Stimulated activated CD4-positive, alpha-beta T cell treated with anti-CD3 and anti-CD28 coated beads, TNF-alpha, amount 100 ng/mL, for 4 hours (primary cell): ENCODE data around the gene ASTN1.

Experiments used
- DNase-seq, 3 experiments: peaks; one replicate each; pipeline ENCODE4 v3.0.0-alpha.2; 2020; ENCODE audit warnings: low read depth in 3 of 3

The ASTN1 gene

DNA sequence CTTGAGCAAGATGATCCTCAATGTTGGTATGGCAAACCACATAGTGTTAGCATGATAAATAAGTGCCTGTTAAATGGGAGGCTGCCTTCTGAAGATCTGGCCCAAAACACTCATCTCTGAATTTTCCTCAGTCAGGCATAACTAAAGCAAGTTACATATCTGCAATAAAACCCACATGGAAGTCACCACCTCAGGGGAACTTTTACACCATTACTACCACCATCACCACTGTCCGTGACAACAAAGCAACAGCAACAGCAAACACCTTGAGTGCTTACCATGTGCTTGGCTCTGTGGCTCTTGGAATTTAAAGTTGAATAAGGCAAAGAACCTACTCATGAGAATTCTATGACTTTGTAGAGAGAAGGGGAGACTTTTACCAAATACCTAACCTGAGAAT, 233.0 kb downstream of the ASTN1 start:
- DNase-seq = no peak

GRCh38 chr1:176926330-176927086, 238.0 kb downstream of the ASTN1 start:
- no peak for DNase-seq

DNA sequence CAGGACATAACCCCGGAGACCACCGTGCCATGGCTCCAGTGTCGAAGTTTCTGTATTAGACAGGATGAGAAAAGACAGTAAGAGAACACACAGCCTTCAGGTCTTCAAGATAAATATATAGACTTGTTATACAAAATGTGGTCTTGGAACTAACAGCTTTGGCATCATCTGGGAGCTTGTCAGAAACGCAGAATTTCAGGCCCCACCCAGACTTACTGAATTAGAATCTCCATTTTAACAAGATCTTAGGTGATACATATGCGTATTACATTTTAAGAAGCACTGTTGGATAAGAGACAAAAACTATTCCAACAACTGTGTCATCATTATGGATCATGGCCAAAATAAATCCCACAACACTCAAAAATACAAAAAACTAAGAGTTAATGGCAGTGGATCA, 239.3 kb downstream of the ASTN1 start:
- DNase-seq = no peak

- no peak for DNase-seq
These were observed 241.2 kb downstream of the ASTN1 start for GRCh38 chr1:176923283-176923682.

DNA sequence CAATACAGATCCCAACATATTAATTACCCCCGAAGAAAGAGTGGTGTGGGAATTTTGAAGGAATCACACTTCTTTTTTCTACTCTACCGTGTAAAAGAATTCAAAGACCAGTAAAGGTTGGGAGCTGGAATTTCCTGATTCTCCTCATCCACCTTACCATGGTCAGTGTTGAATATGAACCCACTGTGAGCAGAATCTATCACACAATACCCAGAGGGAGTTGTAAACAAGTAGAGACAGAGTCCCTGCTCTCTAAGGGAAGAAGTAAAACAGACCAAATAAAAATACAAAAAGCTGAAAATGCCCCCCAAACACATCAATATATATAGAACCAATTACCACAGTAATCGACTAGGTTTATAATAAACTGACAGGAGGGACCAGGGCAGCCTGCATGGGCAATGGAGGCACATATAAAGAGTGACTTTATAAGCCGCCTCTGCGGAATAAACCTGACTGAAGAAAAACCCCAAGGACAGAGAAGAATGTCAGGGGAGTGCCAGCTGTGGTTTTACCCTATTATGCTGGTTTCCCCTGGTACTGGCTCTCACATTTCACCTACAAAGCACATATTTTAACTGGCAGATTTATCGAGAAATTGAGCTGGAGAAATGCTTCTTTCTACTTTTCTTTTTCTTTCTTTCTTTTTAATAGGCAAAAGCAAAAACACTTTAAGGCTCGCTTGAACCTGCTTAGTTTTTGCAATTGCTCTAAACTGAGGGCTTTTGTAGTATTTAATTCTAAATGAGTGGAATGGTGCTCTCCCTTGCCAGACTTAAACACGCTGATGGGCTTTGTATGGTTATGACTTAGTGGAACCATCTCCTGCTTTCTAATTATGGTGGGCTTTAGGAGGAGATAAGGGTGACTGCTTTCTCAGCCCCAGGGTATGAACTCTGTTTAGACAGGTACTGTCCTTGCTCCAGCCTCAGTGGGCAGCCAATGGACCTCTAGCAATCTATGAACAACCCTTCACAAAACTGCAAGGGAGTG, 244.8 kb downstream of the ASTN1 start:
- DNase-seq = no peak

DNA sequence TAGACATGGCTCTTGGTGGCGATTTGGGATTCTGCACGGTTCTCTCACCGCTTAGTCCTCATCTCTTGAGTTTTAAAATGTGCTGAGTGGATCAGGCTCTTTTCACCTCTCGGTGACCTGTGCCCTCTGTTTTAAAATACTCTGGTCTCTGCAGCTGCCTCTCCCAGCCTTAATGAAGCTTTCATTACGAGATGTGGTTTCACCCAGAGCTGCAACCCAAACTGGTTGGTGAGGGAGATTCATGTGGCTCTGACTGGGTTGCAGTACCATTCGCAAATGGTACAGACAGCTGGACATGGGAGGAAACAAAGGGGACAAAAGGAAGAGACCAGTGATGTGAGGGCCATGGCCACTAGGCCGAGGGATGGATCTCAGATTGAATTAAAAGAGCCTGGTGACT, 258.9 kb downstream of the ASTN1 start:
- DNase-seq = no peak

GRCh38 chr1:176904057-176904751, 260.3 kb downstream of the ASTN1 start:
- DNase-seq = no peak

- DNase-seq = no peak
These were observed 261.0 kb downstream of the ASTN1 start for GRCh38 chr1:176903474-176903873.

- no peak for DNase-seq
These were observed 265.2 kb downstream of the ASTN1 start for GRCh38 chr1:176899321-176899720.

DNA sequence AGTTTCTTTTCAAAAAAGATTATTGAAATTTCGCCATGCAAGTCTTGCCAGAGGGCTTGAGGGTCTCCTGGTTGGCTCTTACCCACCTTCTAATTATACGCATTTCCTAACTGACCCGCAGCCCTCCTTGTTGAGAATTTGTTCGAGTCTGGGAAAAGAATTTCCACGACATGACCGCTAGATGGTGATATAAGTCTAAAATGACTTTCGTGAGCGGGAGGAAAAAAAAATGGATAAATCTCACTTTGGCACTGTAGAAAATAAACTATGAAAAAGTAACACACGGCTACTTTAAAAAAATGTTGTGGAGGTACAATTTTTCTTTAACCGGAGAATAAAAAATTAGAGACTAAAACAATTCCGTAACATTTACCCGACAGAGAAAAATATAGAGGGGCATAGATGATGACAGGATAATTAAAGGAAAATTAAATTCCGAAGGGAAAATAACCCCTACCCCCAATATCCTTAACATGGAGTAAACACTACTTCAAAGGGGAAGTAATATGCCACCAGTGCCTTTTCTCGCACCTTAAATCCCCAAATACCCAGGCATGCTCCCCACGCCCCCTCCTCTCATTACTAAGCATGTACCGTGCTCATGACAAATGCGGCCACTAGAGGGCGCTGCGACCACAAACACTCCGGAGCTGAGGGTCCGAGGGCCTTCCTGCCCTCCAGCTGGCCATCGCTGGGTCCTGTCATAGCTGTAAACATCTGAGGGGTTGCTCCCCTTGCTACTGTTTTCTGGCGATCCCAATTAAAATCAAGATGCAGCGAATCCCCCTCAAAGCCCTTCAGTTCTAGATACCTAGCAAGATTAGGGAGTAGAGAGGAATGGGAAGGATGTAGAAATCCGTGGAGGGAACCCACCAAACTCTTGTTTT, 266.9 kb downstream of the ASTN1 start:
- DNase-seq = peak in 1 of 3 experiments; percentile 4

GRCh38 chr1:176896216-176896615, 268.3 kb downstream of the ASTN1 start:
- no peak for DNase-seq

- DNase-seq = no peak
These were observed 270.1 kb downstream of the ASTN1 start for GRCh38 chr1:176894450-176894849.

DNA sequence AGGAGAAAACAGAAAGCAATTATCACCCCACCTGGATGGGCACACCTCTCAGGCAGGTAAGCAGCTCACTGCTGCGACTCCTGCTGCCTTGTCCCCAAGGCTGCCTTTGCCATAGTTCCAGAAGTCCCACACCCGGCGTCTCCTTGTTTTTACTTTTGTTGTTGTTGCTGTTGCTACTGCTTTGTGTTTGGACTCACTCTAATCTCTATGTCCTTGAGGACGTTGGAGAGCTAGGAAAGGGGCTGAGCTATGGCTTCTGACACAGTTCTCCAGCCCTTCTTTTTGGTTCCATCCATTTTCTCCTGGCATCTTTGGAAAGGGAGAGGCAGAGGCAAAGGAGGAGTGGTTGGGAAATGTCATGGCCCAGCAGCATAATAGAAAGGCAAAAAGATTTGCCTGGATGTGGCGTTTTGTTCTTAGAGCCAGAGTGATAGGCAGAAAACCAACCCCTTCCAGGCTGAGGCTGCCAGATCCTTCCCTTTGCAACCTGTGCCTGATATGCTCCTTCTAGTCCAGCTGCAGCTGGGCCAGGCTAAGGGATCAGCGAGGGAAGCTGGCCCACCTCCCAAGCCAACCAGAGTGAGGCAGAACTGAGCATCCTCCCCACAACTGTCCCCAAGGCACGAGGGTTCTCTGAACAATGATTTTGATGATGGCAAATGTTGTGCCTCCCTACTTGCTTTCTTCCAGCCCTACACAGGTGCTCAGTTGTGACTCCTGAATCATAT, 270.7 kb downstream of the ASTN1 start:
- DNase-seq = no peak

DNA sequence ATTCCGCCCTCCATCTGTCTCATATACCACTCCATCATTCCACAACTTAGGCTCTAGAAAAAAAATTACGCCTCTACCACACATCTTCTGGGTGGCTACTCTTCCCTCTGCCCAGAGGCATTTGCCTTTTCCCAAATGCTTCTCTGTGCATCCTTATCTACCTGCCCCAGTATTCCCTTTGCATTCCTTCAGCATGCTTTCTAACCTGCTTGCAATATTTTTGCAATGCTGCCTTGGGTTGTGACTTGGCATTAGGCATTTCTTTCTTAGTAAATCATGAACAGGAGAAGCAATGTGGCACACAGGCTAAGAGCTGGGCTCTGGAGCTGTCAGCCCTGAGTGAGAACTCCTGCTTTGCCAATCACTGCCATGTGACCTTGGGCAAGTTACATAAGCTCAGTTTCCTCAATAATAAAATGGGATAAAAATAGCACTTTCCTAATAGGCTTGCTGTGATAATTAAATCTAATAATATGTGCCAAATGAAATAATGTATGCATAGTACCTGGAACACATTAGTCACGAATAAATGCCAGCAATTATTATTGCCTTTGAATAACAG, 276.0 kb downstream of the ASTN1 start:
- no peak for DNase-seq

GRCh38 chr1:176885751-176886150, 278.8 kb downstream of the ASTN1 start:
- no peak for DNase-seq

- no peak for DNase-seq
These were observed 279.2 kb downstream of the ASTN1 start for GRCh38 chr1:176885341-176885740.

GRCh38 chr1:176884911-176885310, 279.6 kb downstream of the ASTN1 start:
- DNase-seq = no peak

GRCh38 chr1:176884286-176884685, 280.2 kb downstream of the ASTN1 start:
- DNase-seq = no peak

- DNase-seq = no peak
These were observed 283.4 kb downstream of the ASTN1 start for GRCh38 chr1:176880955-176881595.
